ELF-1 (cell line): ENCODE data around the gene CBX3.
A peak's percentile ranks its signal among the peaks of the same experiment; 100 is the strongest.
"Not testable (repeated sequence)": the region's sequence is repeated elsewhere in the genome, so short reads cannot be mapped to it uniquely, and the experiment has no call there.

Experiments
- DNase-seq: peaks from one replicate; pipeline ENCODE4 v3.0.0-alpha.2; 2016; ENCODE audit warnings: low read depth, low spot score

The CBX3 gene

GRCh38 chr7:26188206-26188956, 13.2 kb upstream of the CBX3 start:
- peak; percentile 44 for DNase-seq

GRCh38 chr7:26188957-26189541, 12.5 kb upstream of the CBX3 start:
- no peak for DNase-seq

GRCh38 chr7:26189697-26190096, 11.8 kb upstream of the CBX3 start:
- DNase-seq, result no peak

GRCh38 chr7:26190417-26190869, 11.1 kb upstream of the CBX3 start:
- no peak for DNase-seq

GRCh38 chr7:26191233-26191973, 10.1 kb upstream of the CBX3 start:
- DNase-seq, result no peak

- no peak for DNase-seq
These were observed 9.5 kb upstream of the CBX3 start for GRCh38 chr7:26191974-26192479.

- DNase-seq, result no peak
These were observed 9.0 kb upstream of the CBX3 start for GRCh38 chr7:26192485-26193087.

GRCh38 chr7:26193432-26194207, 7.9 kb upstream of the CBX3 start:
- DNase-seq, result no peak

GRCh38 chr7:26194764-26195163, 6.8 kb upstream of the CBX3 start:
- DNase-seq, result not testable (repeated sequence)

- DNase-seq, result no peak
These were observed 6.4 kb upstream of the CBX3 start for GRCh38 chr7:26195182-26195581.

GRCh38 chr7:26195867-26196657, 5.5 kb upstream of the CBX3 start:
- no peak for DNase-seq

GRCh38 chr7:26197153-26198115, 4.1 kb upstream of the CBX3 start:
- DNase-seq, result no peak

- DNase-seq, result no peak
These were observed 3.3 kb upstream of the CBX3 start for GRCh38 chr7:26198133-26198780.

GRCh38 chr7:26198781-26199169, 2.8 kb upstream of the CBX3 start:
- no peak for DNase-seq

- DNase-seq, result no peak
These were observed 2.1 kb upstream of the CBX3 start for GRCh38 chr7:26199301-26200037.

GRCh38 chr7:26200038-26200443, 1.5 kb upstream of the CBX3 start:
- DNase-seq, result peak; percentile 80

- DNase-seq, result peak; percentile 100
These were observed 900 bp upstream of the CBX3 start, which contains the start of gene HNRNPA2B1 for GRCh38 chr7:26200444-26201246. HNRNPA2B1 (minus strand) TSS chr7:26200746; CDS start chr7:26200577, 169 bp downstream.
